HTERT RPE-1 (cell line): ENCODE data around the gene NFATC2.

Experiments
- in situ Hi-C: fragments of 300-500 bp; cut with MboI; formaldehyde crosslinking; loops from 4 replicates; pipeline ENCODE4 v1.14.3; 2020; ENCODE audit warnings: low sequenced_read_pairs

The NFATC2 gene

GRCh38 chr20:51366155-51366886 is 176.2 kb downstream of the NFATC2 start:
- in situ Hi-C loops, result no loop called here

DNA sequence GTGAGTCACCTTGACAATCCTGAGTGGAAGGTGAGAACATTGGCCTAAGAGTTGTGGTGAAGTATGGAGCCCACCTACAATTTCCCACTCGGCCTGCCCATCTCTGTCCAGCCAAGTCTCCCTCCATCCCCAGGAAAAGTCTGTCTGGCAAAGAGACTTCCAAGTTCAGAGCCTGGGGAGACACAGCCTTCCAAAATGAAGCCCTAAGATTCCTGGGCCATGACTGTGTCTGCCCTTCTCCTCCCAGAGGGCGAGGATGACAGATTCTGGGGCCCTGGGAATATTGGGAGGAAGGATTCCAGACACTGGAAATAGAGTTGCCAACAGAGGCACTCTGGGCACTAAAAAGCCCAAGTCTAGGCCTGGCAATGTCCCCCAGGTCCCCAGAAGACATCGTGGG is 176.8 kb downstream of the NFATC2 start:
- in situ Hi-C loops, result no loop called here

GRCh38 chr20:51363813-51364212 is 178.7 kb downstream of the NFATC2 start:
- in situ Hi-C loops, result no loop called here

DNA sequence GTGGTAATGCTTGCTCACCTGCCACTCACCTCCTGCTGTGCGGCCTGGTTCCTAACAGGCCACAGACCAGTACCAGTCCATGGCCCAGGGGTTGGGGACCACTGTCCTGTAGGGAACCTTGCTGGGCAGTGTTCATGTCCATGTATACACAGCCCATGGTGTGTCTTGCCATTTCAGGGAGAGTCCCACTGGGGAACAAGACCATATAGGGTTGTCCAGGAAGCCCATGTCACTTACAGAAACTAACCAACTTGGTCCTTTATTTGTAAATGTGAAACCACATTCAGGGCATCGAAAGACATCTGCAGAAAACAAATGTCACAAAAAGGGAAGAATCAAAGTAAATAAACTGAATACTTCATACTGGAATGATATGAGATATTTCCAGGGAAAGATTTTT is 179.1 kb downstream of the NFATC2 start:
- in situ Hi-C loops, result no loop called here

GRCh38 chr20:51362254-51362653 is 180.3 kb downstream of the NFATC2 start:
- in situ Hi-C loops, result no loop called here

DNA sequence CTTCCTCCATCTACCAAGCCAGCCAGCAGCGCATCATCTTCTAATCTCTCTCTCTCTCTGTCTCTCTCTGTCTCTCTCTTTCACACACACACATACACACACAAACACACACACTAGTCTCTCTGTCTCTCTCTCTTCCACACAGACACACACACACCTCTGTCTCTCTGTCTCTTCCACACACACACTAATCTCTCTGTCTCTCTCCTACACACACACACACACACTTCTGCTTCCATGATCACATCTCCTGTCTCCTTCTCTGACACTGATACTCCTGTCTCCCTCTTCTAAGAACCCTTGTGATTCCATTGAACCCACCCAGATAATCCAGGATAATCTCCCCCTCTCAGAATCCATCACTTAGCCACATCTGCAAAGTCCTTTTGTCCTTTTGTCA is 181.3 kb downstream of the NFATC2 start:
- in situ Hi-C loops, result no loop called here

DNA sequence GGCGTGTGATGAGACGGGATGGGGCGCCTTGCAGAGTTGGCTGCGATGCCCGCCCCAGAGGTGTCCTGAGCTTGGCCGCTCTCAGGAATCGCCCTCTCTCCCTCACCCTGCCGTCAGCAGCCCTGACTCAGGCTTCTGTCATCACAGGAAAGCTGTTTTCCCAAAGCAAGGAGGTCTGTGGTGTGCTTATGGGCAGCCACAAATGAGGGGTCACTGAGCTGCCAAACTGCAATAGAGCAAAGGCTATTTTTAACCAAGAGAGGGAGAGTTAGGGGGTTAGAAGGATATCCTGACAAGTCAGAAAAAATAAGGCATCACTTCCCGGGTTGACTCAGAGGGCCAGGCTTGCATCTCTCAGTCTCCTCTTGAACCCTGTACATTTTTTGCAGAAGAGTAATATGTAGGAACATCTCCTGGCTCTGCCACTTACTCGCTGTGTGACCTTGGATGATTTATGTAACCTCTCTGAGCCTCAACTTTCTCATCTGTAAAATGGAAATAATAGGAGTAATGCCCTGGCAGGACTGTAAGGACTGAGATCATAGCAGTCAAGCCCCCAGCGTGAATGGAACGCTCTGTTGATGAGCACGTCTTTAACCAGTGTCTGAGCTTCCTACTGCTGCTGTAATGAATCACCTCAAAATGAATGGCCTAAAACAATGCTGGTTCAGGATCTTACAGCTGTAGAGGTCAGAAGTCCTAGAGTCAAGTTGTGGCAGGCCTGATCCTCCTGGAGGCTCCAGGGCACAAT is 181.9 kb downstream of the NFATC2 start:
- in situ Hi-C loops, result no loop called here

- in situ Hi-C loops, result no loop called here
These were observed 182.6 kb downstream of the NFATC2 start for GRCh38 chr20:51359947-51360346.

DNA sequence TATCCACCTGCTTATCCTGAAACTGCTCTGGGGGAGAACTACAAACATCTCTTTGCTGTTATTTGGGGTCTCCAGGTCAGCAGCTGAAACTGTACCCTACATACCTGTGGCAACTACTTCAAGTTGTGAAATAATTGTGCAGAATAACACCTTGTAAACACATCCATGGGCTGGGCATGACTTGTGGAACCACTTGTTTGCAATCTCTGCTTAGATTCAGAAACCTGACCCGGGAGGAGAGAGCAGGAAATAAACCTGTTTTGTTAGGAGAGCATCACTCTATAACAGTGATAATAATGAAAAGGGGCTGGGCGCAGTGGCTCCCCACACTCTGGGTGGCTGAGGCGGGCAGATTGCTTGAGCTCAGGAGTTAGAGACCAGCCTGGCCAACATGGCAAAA is 183.1 kb downstream of the NFATC2 start:
- in situ Hi-C loops, result no loop called here

DNA sequence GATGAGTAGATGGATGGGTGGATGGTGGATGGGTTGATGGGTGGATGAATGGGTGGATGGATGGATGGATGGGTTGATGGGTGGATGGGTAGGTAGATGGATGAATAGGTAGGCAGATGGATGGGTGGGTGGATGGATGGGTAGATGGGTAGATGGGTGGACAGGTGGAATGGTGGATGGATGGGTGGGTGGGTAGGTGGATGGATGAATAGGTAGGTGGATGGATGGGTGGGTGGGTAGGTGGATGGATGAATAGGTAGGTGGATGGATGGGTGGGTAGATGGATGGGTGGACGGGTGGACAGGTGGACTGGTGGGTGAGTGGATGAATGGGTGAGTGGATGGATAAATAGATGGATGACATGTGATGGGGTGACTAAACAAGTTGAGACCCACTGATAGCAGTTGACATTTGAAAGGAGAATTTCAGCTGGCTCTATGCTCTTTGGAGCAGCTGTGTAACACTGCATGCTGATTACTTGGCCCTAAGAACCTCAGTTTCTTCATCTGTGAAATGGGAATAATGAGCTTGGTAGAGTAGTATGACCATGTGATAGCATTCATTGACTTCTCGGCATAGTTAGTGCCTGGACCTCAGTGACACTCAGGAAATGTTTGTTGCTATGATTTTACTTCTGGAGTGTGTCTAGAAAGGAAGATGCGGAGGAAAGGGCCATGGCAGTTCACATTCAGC is 184.3 kb downstream of the NFATC2 start:
- in situ Hi-C loops, result no loop called here

DNA sequence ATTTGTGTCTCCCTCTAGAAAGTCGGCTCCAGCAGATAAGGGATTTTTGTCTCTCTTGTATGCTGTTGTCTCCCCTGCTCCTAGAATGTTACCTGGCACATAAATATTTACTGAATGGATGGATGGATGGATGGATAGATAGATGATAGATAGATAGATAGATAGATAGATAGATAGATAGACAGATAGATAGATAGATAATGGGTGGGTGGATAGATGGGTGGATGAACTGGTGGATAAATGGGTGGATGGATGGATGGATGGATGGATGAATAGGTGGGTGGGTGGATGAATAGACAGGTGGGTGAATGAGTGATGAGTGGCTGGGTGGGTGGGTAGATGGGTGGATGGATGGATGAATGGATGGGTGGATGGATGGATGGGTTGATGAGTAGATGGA is 185.0 kb downstream of the NFATC2 start:
- in situ Hi-C loops, result no loop called here

GRCh38 chr20:51356871-51357270 is 185.6 kb downstream of the NFATC2 start:
- in situ Hi-C loops, result no loop called here

- in situ Hi-C loops, result no loop called here
These were observed 187.7 kb downstream of the NFATC2 start for GRCh38 chr20:51354769-51355319.

GRCh38 chr20:51354191-51354768 is 188.2 kb downstream of the NFATC2 start:
- in situ Hi-C loops, result no loop called here

DNA sequence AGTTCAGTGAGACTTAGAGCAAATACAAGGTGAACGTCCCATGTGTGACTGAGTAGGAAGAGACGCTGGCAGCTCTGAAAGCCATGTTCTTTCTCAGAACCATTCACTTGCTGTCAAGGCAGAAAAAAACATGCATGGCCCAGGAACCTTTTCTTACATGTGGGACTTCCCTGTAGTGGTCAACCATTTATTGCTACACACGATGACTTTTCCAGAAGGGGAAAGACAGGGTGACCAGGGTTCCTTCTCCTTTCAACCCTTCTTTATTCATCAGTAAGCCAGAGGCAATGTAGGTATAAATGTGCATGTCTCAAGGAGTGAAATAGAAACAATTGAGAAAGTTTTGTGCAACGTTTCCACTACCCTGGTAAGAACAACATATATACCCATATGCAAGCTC is 189.0 kb downstream of the NFATC2 start:
- in situ Hi-C loops, result no loop called here

DNA sequence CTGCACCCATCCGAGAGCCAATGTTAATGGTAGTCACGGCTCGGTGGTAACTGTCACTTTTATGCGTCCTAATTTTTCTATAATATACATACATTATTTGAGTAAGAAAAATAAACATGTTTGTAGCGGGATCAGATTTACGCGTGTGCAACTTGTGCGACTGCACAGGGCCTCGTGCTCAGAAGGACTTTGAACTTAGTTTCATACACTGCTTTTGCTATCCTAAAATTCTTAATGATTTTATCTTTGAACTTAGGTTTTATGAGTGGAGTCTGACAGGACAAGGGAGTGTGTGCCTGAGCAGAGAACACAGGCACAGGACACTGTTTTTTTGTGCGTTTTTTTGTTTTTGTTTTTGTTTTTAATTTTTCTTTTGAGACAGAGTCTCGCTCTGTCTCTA is 189.7 kb downstream of the NFATC2 start:
- in situ Hi-C loops, result no loop called here

GRCh38 chr20:51350941-51351631 is 191.4 kb downstream of the NFATC2 start:
- in situ Hi-C loops, result no loop called here

GRCh38 chr20:51348876-51349275 is 193.6 kb downstream of the NFATC2 start:
- in situ Hi-C loops, result no loop called here

DNA sequence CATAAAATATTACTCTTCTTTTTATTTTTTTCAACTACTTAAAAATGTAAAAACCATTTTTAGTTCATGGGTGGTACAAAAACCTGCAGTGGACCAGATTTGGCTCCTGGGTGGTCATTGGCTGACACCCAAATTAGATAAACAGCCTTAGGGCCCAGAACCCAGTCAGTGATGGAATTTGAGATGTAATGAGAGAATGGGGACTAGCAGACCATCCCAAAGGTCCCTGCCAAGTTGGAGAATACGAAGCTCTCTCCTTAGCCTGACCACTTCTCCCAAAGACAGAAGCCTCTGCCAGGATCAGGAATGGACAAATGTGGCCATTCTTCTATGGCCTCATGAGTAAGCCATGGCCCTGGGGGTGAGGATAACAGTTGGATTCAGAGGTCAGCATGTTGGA is 194.7 kb downstream of the NFATC2 start:
- in situ Hi-C loops, result no loop called here

- in situ Hi-C loops, result no loop called here
These were observed 195.6 kb downstream of the NFATC2 start for GRCh38 chr20:51346686-51347485.
